Measurements from ENCODE around the gene C1orf35. TPM values are rescaled to one million over a fixed set of nuclear protein-coding genes. Genes with fewer than 3 reads are reported as not detected.
A peak's percentile ranks its signal among the peaks of the same experiment; 100 is the strongest.

Gene C1orf35
- total and polyA plus RNA-seq, 9 of the 15 experiments (the other 6 are each of a cell fraction or from before 2014, with no cell fraction given), result 3.2 to 48.7 (median 12.5) TPM

DNA sequence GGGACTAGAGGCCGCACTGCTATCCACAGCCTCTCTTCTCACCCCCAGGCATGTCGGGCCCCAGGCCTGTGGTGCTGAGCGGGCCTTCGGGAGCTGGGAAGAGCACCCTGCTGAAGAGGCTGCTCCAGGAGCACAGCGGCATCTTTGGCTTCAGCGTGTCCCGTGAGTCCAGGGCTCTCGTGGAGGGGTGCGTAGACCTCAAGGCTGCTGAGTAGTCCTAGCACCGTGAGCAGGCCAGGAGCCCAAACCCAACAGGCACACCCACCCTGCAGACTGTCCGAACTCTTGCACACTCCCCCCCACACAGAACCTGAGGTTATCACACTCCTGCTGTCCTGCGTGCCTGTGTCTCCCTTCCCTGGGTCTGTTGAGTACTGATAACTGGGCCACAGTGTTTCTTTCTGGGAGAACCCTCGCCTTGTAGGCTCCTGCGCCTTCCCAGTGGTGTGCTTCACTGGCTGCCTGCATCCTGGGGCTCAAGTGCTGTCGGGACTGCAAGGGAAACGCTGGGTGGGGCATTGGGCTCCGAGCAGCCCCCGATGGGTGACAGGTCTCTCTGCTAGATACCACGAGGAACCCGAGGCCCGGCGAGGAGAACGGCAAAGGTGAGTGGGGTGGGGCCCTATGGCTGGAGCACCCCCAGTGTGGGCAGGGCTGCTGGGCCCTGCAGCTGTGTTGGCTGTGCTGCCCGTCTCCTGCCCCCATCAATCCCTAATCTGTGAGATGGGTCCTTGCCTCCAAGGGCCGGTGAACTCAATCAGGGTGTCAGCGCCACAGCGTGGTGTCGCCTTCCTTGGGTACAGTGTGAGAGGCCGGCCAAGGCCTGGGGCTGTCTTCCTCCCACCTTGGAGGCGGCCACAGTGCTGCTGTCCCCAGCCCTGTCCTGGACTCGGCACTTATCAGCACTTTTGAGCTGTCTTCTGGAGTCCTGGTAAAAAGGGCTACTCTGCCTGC, 42.6 kb upstream of the C1orf35 start (continued):
- no peak for TF ChIP-seq ZNF232 (CRISPR knock-in tag; IDR thresholded peaks at IDR 0.05)
- TF ChIP-seq, protein P1, sequence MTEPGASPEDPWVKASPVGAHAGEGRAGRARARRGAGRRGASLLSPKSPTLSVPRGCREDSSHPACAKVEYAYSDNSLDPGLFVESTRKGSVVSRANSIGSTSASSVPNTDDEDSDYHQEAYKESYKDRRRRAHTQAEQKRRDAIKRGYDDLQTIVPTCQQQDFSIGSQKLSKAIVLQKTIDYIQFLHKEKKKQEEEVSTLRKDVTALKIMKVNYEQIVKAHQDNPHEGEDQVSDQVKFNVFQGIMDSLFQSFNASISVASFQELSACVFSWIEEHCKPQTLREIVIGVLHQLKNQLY (CRISPR knock-in tag; conservative IDR thresholded peaks at IDR 0.05), result 0 out of 4 replicates have a peak, but pooled peaks of 1 of the 2 experiments have one; percentile 23
- no peak for TF ChIP-seq ZNF583 (CRISPR knock-in tag; IDR thresholded peaks at IDR 0.05)
- no peak for TF ChIP-seq HDAC6 (IDR thresholded peaks at IDR 0.05; ENCODE audit: low read depth, low read length)
- TF ChIP-seq ZNF23 (CRISPR knock-in tag; IDR thresholded peaks at IDR 0.05), result no peak
- no peak for TF ChIP-seq FOXJ2 (tag; IDR thresholded peaks at IDR 0.05)
- TF ChIP-seq, protein P2, sequence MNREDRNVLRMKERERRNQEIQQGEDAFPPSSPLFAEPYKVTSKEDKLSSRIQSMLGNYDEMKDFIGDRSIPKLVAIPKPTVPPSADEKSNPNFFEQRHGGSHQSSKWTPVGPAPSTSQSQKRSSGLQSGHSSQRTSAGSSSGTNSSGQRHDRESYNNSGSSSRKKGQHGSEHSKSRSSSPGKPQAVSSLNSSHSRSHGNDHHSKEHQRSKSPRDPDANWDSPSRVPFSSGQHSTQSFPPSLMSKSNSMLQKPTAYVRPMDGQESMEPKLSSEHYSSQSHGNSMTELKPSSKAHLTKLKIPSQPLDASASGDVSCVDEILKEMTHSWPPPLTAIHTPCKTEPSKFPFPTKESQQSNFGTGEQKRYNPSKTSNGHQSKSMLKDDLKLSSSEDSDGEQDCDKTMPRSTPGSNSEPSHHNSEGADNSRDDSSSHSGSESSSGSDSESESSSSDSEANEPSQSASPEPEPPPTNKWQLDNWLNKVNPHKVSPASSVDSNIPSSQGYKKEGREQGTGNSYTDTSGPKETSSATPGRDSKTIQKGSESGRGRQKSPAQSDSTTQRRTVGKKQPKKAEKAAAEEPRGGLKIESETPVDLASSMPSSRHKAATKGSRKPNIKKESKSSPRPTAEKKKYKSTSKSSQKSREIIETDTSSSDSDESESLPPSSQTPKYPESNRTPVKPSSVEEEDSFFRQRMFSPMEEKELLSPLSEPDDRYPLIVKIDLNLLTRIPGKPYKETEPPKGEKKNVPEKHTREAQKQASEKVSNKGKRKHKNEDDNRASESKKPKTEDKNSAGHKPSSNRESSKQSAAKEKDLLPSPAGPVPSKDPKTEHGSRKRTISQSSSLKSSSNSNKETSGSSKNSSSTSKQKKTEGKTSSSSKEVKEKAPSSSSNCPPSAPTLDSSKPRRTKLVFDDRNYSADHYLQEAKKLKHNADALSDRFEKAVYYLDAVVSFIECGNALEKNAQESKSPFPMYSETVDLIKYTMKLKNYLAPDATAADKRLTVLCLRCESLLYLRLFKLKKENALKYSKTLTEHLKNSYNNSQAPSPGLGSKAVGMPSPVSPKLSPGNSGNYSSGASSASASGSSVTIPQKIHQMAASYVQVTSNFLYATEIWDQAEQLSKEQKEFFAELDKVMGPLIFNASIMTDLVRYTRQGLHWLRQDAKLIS (CRISPR knock-in tag; IDR thresholded peaks at IDR 0.05), result no peak
- no peak for TF ChIP-seq PTBP1 (IDR thresholded peaks at IDR 0.05; ENCODE audit: low read depth, low read length)
- TF ChIP-seq MCM5 (IDR thresholded peaks at IDR 0.05; ENCODE audit: low read depth), result no peak
- TF ChIP-seq, protein P3, sequence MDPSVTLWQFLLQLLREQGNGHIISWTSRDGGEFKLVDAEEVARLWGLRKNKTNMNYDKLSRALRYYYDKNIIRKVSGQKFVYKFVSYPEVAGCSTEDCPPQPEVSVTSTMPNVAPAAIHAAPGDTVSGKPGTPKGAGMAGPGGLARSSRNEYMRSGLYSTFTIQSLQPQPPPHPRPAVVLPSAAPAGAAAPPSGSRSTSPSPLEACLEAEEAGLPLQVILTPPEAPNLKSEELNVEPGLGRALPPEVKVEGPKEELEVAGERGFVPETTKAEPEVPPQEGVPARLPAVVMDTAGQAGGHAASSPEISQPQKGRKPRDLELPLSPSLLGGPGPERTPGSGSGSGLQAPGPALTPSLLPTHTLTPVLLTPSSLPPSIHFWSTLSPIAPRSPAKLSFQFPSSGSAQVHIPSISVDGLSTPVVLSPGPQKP (CRISPR knock-in tag; IDR thresholded peaks at IDR 0.05), result no peak
- peak; percentile 76; the same call in 1 of the 2 replicates for TF ChIP-seq DMBX1 (CRISPR knock-in tag; IDR thresholded peaks at IDR 0.05; ENCODE audit: borderline replicate concordance)
- TF ChIP-seq, protein P4, sequence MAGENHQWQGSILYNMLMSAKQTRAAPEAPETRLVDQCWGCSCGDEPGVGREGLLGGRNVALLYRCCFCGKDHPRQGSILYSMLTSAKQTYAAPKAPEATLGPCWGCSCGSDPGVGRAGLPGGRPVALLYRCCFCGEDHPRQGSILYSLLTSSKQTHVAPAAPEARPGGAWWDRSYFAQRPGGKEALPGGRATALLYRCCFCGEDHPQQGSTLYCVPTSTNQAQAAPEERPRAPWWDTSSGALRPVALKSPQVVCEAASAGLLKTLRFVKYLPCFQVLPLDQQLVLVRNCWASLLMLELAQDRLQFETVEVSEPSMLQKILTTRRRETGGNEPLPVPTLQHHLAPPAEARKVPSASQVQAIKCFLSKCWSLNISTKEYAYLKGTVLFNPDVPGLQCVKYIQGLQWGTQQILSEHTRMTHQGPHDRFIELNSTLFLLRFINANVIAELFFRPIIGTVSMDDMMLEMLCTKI (IDR thresholded peaks at IDR 0.05; ENCODE audit: partially characterized antibody), result no peak
- no peak for TF ChIP-seq ZNF75A (CRISPR knock-in tag; IDR thresholded peaks at IDR 0.05)
- no peak; the same call in 1 of the 2 replicates for TF ChIP-seq ZNF274 (IDR thresholded peaks at IDR 0.05; ENCODE audit: borderline replicate concordance, low read depth, low read length)
- 0 out of 2 replicates have a peak, but pooled peaks have one; percentile 33 for TF ChIP-seq ZNF766 (CRISPR knock-in tag; conservative IDR thresholded peaks at IDR 0.05)
- TF ChIP-seq ZNF436 (CRISPR knock-in tag; IDR thresholded peaks at IDR 0.05), result no peak
- TF ChIP-seq HIVEP1 (CRISPR knock-in tag; IDR thresholded peaks at IDR 0.05), result 0 out of 2 replicates have a peak, but pooled peaks have one; percentile 52
- TF ChIP-seq BRCA1 (IDR thresholded peaks at IDR 0.05), result no peak
- TF ChIP-seq BRCA1 (CRISPR knock-in tag; IDR thresholded peaks at IDR 0.05), result no peak
- TF ChIP-seq ARID2 (IDR thresholded peaks at IDR 0.05), result no peak
- TF ChIP-seq ZNF445 (CRISPR knock-in tag; IDR thresholded peaks at IDR 0.05; ENCODE audit: low read depth), result no peak
- TF ChIP-seq ZNF212 (CRISPR knock-in tag; IDR thresholded peaks at IDR 0.05), result no peak
